ENCODE data around the gene ACTR5.
"Not testable (repeated sequence)": the region's sequence is repeated elsewhere in the genome, so short reads cannot be mapped to it uniquely, and the experiment has no call there.

Gene ACTR5

GRCh38 chr20:38805958-38806854, 57.9 kb downstream of the ACTR5 start:
- no peak for DNase-seq

- DNase-seq = no peak
Measured at GRCh38 chr20:38806855-38807655, 58.8 kb downstream of the ACTR5 start.

- no peak for DNase-seq
Measured at GRCh38 chr20:38809942-38810341, 61.7 kb downstream of the ACTR5 start.

GRCh38 chr20:38810926-38811630, 62.8 kb downstream of the ACTR5 start:
- DNase-seq = peak; percentile 57

DNA sequence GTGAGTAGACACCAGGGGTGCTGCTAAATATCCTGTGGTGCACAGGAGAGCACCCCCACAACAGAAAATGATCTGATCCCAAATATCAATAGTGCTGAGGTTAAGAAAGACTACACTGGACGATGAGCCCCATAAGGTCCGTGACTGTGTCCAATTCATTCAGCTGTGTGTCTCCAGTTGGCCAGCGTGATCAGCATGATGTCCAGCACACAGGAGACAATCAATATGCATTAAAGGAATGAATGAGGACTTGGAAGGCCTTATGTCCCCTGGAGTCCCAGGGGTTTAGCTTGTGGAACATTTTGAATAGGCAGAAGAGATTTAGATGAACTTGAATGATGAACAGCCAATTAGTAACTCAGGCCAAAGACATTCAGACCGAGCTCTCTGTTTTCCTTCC, 63.5 kb downstream of the ACTR5 start:
- no peak for DNase-seq

DNA sequence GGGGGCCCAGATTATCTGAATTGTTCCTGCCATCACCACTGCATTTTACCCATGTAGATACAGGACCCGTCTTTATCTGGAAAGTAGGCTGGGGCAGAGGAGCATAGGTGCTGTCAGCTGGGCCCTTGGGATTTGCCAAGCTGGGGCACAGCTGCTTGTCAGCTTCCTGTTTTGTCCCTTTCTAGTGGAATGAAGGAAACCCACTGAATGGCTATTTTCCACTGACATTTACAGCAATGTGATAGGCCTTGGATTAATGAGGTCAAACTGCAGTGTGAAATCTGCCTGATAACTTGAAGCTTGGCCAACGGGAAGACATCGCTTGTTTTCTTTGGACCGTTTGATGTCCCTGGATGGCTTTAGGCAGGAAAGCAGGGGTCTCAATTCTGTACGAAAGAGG, 63.9 kb downstream of the ACTR5 start:
- DNase-seq = no peak

- no peak for DNase-seq
Measured at GRCh38 chr20:38812709-38813573, 64.7 kb downstream of the ACTR5 start.

GRCh38 chr20:38813574-38813962, 65.3 kb downstream of the ACTR5 start:
- DNase-seq = not testable (repeated sequence)

- DNase-seq = peak; percentile 9
Measured at GRCh38 chr20:38815446-38815845, 67.2 kb downstream of the ACTR5 start.

GRCh38 chr20:38818113-38819065, 70.1 kb downstream of the ACTR5 start:
- no peak for DNase-seq
